ENCODE data around the gene NRAS.

NRAS gene

DNA sequence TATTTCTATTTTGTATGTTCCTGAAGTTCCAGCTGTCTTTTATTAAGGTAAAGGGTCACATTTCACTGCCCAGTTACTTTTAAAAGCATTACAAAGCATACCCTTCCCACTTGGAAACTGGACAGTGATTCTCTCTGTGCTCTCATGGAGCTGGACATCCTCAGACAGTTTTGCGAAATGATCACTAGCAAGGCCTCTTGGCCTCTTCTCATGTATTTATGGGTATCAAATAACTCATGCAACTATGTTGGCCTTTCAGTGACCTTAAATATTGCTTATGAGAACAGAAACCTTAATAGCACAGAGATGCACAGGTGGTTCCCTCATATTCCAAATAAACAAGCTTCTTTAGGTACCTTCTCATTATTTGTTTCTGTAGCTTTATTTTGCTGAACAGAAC, 13.3 kb downstream of the NRAS start:
- H3K27ac Mint-ChIP-seq, result no peak overlapping the region
- H3K27me3 Mint-ChIP-seq, result no peaks in the 10 kb centered on the region
- ATAC-seq, result no peak
- peaks cover 12% of the 10 kb centered on the region for H3K36me3 Mint-ChIP-seq
- no peaks in the 10 kb centered on the region for H3K4me1 Mint-ChIP-seq
- no peak overlapping the region for H3K4me3 Mint-ChIP-seq
- H3K9me3 Mint-ChIP-seq, result no peaks in the 10 kb centered on the region

DNA sequence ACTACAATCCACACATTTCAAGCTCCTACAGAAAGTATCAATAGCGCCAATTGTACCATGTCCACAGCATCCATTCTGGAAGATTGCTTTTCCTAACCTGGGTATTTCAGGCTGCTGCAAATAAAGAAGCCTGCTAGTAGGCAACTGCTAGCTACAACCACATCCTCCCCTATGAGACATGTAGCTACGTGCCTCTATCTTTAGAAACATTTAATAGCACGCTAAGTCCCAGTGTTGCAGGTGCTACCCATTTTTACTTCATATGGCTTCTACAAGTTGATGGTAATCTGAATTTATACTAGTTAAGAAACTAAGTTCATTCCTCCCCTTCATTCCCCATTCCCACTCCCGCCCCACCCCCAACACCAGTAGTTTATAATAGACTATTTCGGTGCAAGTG, 13.8 kb downstream of the NRAS start:
- ATAC-seq, result no peak
- Mint-ChIP-seq H3K36me3 (peaks cover 9% of the 10 kb centered on the region), H3K9me3 (no peaks in the 10 kb centered on the region), H3K27me3 (no peaks in the 10 kb centered on the region), H3K4me3 (no peak overlapping the region), H3K27ac (no peak overlapping the region), H3K4me1 (no peaks in the 10 kb centered on the region)

DNA sequence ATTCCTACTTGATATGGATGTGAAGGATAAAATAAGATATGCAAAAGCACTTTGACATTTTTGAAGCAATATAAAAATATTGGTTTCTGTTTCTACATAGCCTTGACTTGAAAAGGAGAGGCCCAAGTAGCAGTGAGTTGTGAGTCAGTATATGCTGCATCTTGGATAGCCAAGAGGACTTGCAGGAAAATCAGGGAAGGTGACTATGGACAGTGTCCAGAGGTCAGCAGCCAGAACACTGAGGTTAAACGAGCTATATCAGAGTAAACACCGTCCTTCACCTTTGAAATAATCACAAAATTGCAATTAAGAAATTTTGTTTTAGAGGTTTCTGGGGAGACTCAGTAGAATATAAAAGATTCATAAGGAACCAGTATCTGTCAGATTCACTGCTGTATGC, 14.6 kb downstream of the NRAS start:
- H3K4me3 Mint-ChIP-seq, result no peak overlapping the region

DNA sequence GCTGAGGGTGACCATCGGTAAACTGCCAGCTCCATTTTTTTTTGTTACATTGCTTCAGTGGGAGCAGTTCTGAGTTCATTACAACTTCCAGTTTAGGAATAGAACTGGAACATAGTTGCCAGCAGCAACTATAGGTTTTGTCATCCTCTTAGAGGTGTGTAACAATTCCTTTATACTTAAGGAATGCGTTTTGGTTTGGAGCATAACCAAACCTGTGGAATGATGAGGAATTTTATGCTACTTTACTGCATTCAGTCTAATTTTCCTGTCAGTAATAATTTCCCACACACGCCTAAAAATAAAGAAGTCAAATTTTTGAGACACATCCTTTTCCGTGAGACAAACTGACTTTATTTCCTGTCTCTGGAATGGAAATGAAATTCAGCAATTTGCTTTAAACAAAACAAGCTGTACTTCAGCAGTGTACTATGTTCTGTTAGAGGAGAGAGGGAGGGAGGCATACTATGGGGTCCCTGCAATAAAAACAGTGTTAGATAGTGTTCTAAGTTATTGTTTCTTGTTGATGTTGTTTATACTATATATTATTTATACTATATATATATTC, 16.5 kb downstream of the NRAS start:
- no peak overlapping the region for H3K4me3 Mint-ChIP-seq
- H3K9me3 Mint-ChIP-seq, result no peaks in the 10 kb centered on the region

More for the DNA sequence above, 14.6 kb downstream of the NRAS start:
- Mint-ChIP-seq H3K4me1 (no peaks in the 10 kb centered on the region), H3K27me3 (no peaks in the 10 kb centered on the region), H3K36me3 (peaks cover under 1% of the 10 kb centered on the region), H3K9me3 (no peaks in the 10 kb centered on the region), H3K27ac (no peak overlapping the region)
- ATAC-seq, result no peak

DNA sequence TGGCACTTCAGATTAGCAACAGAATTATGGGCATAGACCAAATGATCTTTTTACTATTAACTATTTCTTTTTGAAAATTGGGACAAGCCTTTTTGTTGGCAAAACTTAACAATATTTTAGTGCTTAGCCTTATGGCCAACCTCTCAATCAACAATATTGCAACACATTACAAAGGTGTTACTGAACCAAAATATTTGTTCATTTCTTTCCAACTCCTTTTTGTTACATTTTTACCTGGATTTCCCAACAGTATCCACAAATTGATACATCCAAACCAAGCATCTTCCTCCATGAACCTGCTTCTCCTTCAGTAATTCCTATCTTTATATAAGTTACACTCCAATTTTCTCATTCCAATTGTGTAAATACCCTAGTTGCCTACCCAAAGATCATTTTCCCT, 19.8 kb downstream of the NRAS start:
- Mint-ChIP-seq H3K36me3 (no peaks in the 10 kb centered on the region), H3K4me1 (no peaks in the 10 kb centered on the region), H3K27me3 (no peaks in the 10 kb centered on the region), H3K9me3 (no peaks in the 10 kb centered on the region), H3K4me3 (no peak overlapping the region), H3K27ac (no peak overlapping the region)
- ATAC-seq, result no peak

More for the DNA sequence above, 16.5 kb downstream of the NRAS start:
- no peak for ATAC-seq
- Mint-ChIP-seq H3K27me3 (no peaks in the 10 kb centered on the region), H3K27ac (no peak overlapping the region), H3K36me3 (no peaks in the 10 kb centered on the region), H3K4me1 (no peaks in the 10 kb centered on the region)

DNA sequence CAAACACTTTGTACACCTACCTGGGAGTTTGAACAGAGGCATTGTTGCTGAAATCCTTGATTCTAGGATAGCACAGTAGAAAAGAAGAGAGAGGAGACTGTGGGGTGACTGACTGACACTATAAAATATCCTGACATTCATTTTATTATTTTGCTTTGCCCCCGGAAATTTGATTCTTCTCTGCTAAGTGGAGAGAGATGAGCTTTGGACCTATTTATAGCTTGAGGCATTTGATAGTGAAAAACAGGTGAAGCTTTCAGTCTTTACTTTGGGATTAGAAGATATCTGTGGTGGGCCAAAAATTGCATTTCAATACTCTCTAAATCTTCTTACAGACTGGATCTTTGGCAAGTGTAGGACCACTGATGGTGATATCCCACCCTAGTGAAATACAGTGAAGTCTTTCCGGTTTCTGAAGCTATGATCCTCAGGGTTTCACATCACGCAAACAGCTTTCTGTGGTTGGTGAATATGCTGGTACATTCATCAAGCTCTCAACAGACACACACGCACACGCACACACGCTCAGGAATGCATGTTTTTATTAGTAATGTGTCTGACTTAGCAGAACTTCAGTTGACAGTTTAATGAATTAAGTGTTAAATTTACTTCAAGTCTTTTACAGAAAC, 21.0 kb downstream of the NRAS start, which contains the start of gene AMPD1:
Gene AMPD1 (minus strand): TSS at position 117 of the 629 bp plus-strand sequence. CDS start 75 bp downstream, at position 42.
- Mint-ChIP-seq H3K27ac (no peak within 1 kb of the TSS), H3K4me3 (no peak within 1 kb of the TSS), H3K4me1 (no peaks in the 10 kb centered on the region), H3K9me3 (no peaks in the 10 kb centered on the region), H3K36me3 (no peaks in the 10 kb centered on the region), H3K27me3 (peaks cover under 1% of the 10 kb centered on the region)
- no peak for ATAC-seq

DNA sequence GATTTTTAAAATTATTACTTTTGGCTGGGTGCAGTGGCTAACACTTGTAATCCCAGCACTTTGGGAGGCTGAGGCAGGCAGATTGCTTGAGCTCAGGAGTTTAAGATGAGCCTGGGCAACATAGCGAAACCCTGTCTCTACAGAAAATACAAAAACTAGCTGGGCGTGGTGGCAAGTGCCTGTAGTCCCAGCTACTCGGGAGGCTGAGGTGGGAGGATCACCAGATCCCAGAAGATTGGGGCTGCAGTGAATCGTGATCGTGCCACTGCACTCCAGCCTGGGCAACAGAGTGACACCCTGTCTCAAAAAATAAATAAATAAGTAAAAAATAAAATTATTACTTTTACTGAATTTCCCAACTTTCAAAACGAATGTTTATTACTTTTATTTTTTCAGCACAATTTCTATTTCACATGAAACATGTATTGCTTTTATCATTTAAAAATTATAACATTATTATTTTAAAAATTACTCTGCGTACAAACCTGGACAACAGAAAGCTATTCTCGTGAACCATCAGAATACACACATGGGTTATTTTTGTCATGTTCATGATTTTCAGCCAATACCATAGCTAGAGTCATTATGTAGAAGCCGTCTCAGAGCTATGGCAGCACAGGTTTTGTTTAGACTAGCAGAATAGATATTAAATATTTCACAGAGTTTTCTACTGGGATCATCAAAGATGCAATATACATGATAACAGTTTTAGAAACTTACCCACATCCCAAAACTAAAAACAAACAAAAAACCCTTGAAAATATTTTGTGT, 21.8 kb downstream of the NRAS start:
- Mint-ChIP-seq H3K27ac (no peak overlapping the region), H3K36me3 (no peaks in the 10 kb centered on the region), H3K4me3 (no peak overlapping the region), H3K4me1 (no peaks in the 10 kb centered on the region), H3K9me3 (no peaks in the 10 kb centered on the region), H3K27me3 (peaks cover 9% of the 10 kb centered on the region)
- ATAC-seq, result no peak

DNA sequence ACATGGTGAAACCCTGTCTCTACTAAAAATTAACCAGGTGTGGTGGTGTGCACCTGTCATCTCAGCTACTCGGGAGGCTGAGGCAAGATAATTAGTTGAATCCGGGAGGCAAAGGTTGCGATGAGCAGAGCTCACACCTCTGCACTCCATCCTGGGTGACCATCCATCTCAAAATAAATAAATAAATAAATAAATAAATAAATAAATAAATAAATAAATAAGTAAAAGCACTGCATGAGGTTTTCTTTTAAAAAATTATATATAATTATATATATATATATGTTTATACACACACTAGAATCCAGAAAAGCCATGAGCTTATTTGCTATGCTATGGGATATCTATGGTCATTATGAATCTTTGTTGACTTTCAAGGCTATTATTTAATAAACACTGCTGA, 23.6 kb downstream of the NRAS start:
- Mint-ChIP-seq H3K4me1 (no peaks in the 10 kb centered on the region), H3K27me3 (peaks cover 21% of the 10 kb centered on the region), H3K4me3 (no peak overlapping the region), H3K27ac (no peak overlapping the region), H3K36me3 (no peaks in the 10 kb centered on the region), H3K9me3 (no peaks in the 10 kb centered on the region)
- no peak for ATAC-seq

DNA sequence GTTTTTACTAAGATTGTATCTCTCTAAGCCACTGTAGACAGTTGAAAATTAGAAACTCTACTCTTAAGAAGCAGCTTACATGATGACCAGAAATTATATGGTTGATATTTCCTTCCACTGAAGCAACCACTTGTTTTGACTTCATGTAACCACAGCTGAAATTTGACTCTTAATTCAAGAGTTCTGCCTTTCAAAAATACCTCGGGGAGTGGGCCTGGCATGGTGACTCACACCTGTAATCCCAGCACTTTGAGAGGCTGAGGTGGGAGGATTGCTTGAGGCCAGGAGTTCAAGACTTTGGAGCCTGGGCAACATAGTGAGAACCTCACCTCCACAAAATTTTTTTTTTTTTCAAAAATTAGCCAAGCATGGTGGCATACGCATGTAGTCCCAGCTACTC, 25.5 kb downstream of the NRAS start:
- Mint-ChIP-seq H3K36me3 (no peaks in the 10 kb centered on the region), H3K27ac (no peak overlapping the region), H3K27me3 (peaks cover 36% of the 10 kb centered on the region), H3K9me3 (no peaks in the 10 kb centered on the region), H3K4me1 (no peaks in the 10 kb centered on the region), H3K4me3 (no peak overlapping the region)
- no peak for ATAC-seq

DNA sequence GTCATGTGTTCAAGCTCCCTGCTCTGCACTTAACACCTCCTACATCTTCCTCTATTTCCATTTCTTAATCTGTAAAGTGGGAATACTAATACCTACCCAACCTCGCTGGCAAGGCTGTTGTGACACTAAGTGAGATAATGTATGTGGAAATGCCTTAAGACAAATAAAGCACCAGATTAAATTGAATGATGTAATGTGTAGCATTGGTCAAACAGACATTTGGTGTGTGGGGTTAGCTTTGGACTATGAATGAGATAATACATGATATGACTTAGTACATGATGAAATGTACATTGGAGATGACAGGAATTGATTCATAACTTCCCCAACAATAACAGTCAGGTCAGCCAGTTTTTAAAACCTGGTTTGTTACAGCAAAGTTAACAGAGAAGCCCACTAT, 26.4 kb downstream of the NRAS start:
- no peaks in the 10 kb centered on the region for H3K4me1 Mint-ChIP-seq
- H3K9me3 Mint-ChIP-seq, result no peaks in the 10 kb centered on the region
- no peak overlapping the region for H3K4me3 Mint-ChIP-seq
- no peak for ATAC-seq
- H3K27ac Mint-ChIP-seq, result no peak overlapping the region
- peaks cover 40% of the 10 kb centered on the region for H3K27me3 Mint-ChIP-seq
- H3K36me3 Mint-ChIP-seq, result no peaks in the 10 kb centered on the region

DNA sequence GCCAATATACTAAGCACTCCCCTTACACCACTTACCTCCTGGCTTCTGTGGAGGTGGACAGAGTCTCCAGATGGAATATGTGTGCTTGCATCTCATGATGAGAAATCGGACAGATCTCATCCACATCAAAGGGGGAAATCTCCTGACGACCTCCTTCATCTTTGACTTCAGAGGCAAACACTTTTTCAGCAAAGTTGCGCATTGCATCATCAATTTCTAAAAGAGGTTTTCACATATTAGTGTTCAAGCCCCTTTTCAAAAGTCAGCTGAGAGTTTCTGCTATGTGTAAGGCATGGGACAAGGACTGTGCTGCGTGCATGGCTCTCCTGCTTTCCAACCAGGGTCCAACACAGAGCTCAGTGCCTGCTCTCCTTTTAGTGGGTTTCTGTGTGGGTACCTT, 28.0 kb downstream of the NRAS start:
- Mint-ChIP-seq H3K4me3 (no peak overlapping the region), H3K9me3 (no peaks in the 10 kb centered on the region), H3K27ac (no peak overlapping the region), H3K27me3 (peaks cover 47% of the 10 kb centered on the region), H3K36me3 (no peaks in the 10 kb centered on the region), H3K4me1 (no peaks in the 10 kb centered on the region)
- ATAC-seq, result no peak

DNA sequence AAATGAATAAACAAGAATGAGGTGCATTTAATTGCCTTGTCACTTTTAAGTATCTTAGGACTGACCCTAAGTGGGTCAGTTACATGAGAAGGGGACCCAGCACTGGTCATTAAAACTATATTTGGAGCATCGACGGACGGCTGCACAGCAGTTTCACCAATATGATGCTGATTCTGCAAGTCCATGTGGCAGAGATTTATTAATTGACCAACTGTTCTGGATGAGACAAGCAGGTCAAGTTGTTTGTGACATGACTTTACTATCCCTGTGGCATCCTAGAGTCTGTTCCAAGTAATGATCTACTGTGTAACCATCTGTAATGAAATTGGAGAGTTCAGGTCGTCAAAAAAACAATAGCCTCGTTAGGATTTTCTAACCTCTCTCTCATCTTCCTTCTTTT, 30.7 kb downstream of the NRAS start:
- Mint-ChIP-seq H3K9me3 (no peaks in the 10 kb centered on the region), H3K27me3 (peaks cover 56% of the 10 kb centered on the region), H3K36me3 (no peaks in the 10 kb centered on the region), H3K4me1 (no peaks in the 10 kb centered on the region), H3K27ac (no peak overlapping the region), H3K4me3 (no peak overlapping the region)
- ATAC-seq, result no peak

DNA sequence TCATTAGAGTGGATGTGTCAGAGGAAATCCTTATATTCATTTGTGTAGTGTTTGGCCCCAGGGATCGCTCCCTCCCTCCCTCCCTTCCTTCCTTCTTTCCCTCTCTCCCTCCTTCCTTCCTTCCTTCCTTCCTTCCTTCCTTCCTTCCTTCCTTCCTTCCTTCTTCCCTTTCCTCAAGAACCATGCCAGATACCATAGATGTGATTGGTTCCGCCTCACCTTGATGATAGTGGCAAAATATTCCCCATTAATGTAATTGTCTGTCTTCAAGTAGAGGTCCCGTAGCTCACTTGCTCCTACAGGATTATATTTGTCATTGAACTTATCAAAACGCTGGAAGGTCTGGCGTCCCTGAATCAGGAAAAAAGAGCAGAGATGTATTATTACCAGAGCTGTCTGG, 38.9 kb downstream of the NRAS start:
- H3K4me3 Mint-ChIP-seq, result no peak overlapping the region
- no peak for ATAC-seq
- no peak overlapping the region for H3K27ac Mint-ChIP-seq
- H3K36me3 Mint-ChIP-seq, result no peaks in the 10 kb centered on the region
- H3K9me3 Mint-ChIP-seq, result no peaks in the 10 kb centered on the region
- peaks cover 23% of the 10 kb centered on the region for H3K27me3 Mint-ChIP-seq
- H3K4me1 Mint-ChIP-seq, result no peaks in the 10 kb centered on the region

DNA sequence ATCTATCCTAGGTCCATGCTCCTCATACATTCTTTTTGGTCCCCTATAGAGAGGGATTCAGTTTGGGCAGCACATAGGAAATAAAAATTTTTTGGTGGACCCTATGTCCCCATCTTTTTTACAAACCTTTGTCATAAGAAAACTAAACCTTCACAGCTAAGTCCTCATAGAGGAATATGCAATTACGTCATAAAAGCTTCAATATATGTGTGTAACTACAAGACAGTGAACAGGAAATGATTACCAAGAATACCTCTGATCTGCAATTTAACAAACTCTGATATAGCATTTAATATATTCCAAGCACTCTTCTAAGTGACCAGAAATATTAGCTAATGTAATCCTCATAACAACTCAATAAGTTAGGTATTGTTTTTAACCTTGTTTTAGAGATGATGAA, 40.5 kb downstream of the NRAS start:
- no peak overlapping the region for H3K4me3 Mint-ChIP-seq
- peaks cover 22% of the 10 kb centered on the region for H3K27me3 Mint-ChIP-seq
- H3K9me3 Mint-ChIP-seq, result no peaks in the 10 kb centered on the region
- H3K4me1 Mint-ChIP-seq, result no peaks in the 10 kb centered on the region
- H3K27ac Mint-ChIP-seq, result no peak overlapping the region
- no peak for ATAC-seq
- H3K36me3 Mint-ChIP-seq, result no peaks in the 10 kb centered on the region

DNA sequence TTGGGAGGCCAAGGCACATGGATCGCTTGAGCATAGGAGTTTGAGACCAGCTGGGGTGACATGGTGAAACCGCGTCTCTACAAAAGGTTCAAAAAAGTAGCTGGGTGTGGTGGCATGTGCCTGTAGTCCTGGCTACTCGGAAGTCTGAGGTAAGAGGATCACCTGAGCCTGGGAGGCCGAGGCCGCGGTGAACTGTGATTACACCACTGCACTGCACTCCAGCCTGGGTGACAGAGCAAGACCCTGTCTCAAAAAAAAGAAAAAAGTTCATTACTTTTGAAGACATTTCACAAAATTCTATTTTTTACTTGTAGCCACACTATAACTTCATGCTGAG, 44.7 kb downstream of the NRAS start:
- no peak for ATAC-seq
- Mint-ChIP-seq H3K4me3 (no peak overlapping the region), H3K27ac (no peak overlapping the region), H3K9me3 (no peaks in the 10 kb centered on the region), H3K4me1 (no peaks in the 10 kb centered on the region), H3K36me3 (no peaks in the 10 kb centered on the region), H3K27me3 (peaks cover 31% of the 10 kb centered on the region)
